ENCODE measurements around the gene PPP2R5C. TPM values are rescaled to one million over a fixed set of nuclear protein-coding genes. Genes with fewer than 3 reads are reported as not detected.

PPP2R5C gene
- total and polyA plus RNA-seq, 9 of the 15 experiments (the other 6 are each of a cell fraction or from before 2014, with no cell fraction given): 284 to 617 (median 395) TPM

- Histone ChIP-seq H3K9me1 (ENCODE audit: control insufficient read depth, insufficient read depth, low read length) (no peaks in the 10 kb centered on the region), H3K4me3 (no peak overlapping the region), H3K4me2 (ENCODE audit: insufficient read depth, low read length) (no peak overlapping the region), H2AFZ (ENCODE audit: low read depth, low read length) (no peak overlapping the region), H3K36me3 (ENCODE audit: control insufficient read depth, insufficient read depth, low read length) (no peaks in the 10 kb centered on the region), H4K20me1 (replicated peaks; ENCODE audit: control insufficient read depth, insufficient read depth, low read length) (no peaks in the 10 kb centered on the region), H3K27me3 (ENCODE audit: control insufficient read depth in 2 of 2, insufficient read depth in 2 of 2, low read length in 2 of 2) (no peaks in the 10 kb centered on the region), H3K79me2 (ENCODE audit: control insufficient read depth, insufficient read depth, low read length) (no peaks in the 10 kb centered on the region), H3K9me3 (replicated peaks; ENCODE audit: control insufficient read depth, insufficient read depth, low read depth, low read length) (no peaks in the 10 kb centered on the region; the same call in none of the 2 replicates), H3K9ac (ENCODE audit: insufficient read depth in 1 of 2, low read depth in 2 of 2, low read length in 2 of 2) (no peak overlapping the region), H3K27ac (ENCODE audit: extremely low read depth, low read depth, low read length) (no peak overlapping the region), H3K4me1 (replicated peaks in 1 of 2; ENCODE audit: control insufficient read depth in 2 of 2, insufficient read depth in 2 of 2, low read length in 2 of 2) (no peaks in the 10 kb centered on the region; a peak in 1 of 5 replicates)
- WGBS (ENCODE audit: insufficient coverage, low coverage, missing lambda C conversion rate): 30% methylated on average over 8 of the region's 8 CpGs
- in situ Hi-C loops (cut with MboI): no loop called here
- ChIA-PET POLR2A (no interaction called here), CTCF (ENCODE audit: low intra/inter-chr PET ratio) (no interaction called here)
- no peak for ATAC-seq
- no TSS peak for BruUV-seq (replicated peaks)
- no peak for DNase-seq (ENCODE audit: extremely low read depth in 1 of 4, low spot score in 3 of 4)
- no peak for FAIRE-seq
- intact Hi-C loops (cut with micrococcal nuclease): no loop called here
- TF ChIP-seq NFXL1 (CRISPR knock-in tag; IDR thresholded peaks at IDR 0.05) (no peak), ZNF584 (CRISPR knock-in tag; IDR thresholded peaks at IDR 0.05; ENCODE audit: low read depth) (no peak), TEAD2 (tag; IDR thresholded peaks at IDR 0.05) (no peak), GTF2F1 (IDR thresholded peaks at IDR 0.05; ENCODE audit: low read depth, low read length) (no peak), DMBX1 (CRISPR knock-in tag; IDR thresholded peaks at IDR 0.05; ENCODE audit: borderline replicate concordance) (no peak), REST (IDR thresholded peaks at IDR 0.05; ENCODE audit: borderline replicate concordance) (no peak), REST (CRISPR knock-in tag; IDR thresholded peaks at IDR 0.05; ENCODE audit: low read depth) (no peak), PRMT5 (CRISPR knock-in tag; IDR thresholded peaks at IDR 0.05) (no peak), ZNF263 (CRISPR knock-in tag; IDR thresholded peaks at IDR 0.05; ENCODE audit: borderline replicate concordance) (no peak), MTF1 (CRISPR knock-in tag; IDR thresholded peaks at IDR 0.05; ENCODE audit: borderline replicate concordance) (no peak), ZNF717 (CRISPR knock-in tag; IDR thresholded peaks at IDR 0.05) (no peak), HDAC2 (IDR thresholded peaks at IDR 0.05) (no peak), SNAPC5 (CRISPR knock-in tag; IDR thresholded peaks at IDR 0.05) (no peak), RBM15 (IDR thresholded peaks at IDR 0.05; ENCODE audit: insufficient read depth, low read length) (no peak)
Measured at GRCh38 chr14:101739446-101740141, 21.9 kb upstream of the PPP2R5C start.
